Right lung (tissue), 5 donors: ENCODE data around the gene CLDN9. TPM values are rescaled to one million over a fixed set of nuclear protein-coding genes. Genes with fewer than 3 reads are reported as not detected.
"Not testable (repeated sequence)": the region's sequence is repeated elsewhere in the genome, so short reads cannot be mapped to it uniquely, and the experiment has no call there.

ENCODE experiments used
- DNase-seq, 2 donors: peaks; one replicate each; pipeline ENCODE4 v3.0.0-alpha.2; 2013
- polyA plus RNA-seq, 5 donors: library from polyadenylated mRNA; unstranded; fragments of 120-200 nt; gene quantifications; one replicate each; pipeline versions ENCODE4 v1.2.1 to v1.2.3, GENCODE V29; 2013; ENCODE audit warnings: inconsistent platforms in 1 of 5, low replicate concordance in 1 of 5; ENCODE audit not compliant: insufficient read length in 5 of 5, insufficient read depth in 1 of 5

CLDN9 gene
- polyA plus RNA-seq, 5 donors = 4.0 to 7.3 (median 6.3) TPM

DNA sequence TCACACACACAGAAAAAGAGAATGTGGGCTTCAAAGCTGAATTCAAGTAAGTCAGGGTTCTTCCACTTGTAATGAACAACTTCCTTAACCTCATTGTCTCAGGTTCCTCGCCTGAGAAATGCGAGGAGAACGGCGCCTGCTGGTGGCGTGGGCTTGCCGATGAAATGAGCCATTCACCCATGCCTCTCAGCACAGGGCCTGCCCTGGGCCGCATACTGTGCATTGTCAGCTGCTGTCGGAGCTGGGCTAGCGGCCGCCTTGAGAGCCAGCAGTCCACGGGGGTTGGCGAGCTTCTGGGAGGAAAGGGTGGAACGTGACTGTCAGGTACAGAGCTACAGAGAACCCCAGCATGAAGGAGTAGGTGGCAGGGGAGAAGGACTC lies 40.6 kb downstream of the CLDN9 start:
- DNase-seq = not testable (repeated sequence)

DNA sequence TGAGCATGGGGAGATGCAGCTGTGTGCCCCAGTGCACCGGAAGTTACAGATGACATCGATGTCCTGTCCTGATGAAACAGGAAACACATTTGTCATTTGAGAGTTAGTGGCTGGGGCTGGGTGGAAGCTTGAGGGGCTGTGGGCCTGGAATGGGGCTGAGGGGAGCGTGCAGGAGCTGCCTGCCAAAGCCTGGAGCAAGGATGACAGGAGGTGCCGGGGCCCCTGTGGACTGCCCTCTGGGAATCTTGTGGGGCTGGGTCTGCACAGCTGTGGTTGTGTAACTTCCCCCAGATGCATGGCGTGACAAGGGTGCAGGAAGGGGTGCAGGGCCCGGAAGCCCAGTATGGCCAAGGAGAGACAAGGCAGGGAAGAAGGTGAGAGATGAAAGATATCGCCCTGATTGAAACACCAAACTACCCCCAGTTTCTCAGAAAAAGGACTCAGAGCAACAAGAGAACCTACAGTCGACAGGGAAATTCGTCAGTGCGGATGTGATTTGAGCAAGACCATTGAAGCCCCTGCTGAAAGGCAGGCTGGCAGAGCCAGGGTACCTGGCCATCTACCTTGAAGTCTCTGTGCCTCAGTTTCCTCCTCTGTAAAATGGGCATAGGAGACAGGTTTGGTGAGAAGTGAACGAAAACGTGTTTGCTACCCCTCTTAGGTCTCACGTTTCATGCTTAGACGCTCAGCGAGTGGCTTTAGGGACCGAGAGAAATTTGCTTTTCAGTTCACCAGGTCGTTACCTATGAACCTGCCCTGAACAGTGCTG lies 42.4 kb downstream of the CLDN9 start:
- DNase-seq = no peak

- DNase-seq = not testable (repeated sequence)
These were observed 43.0 kb downstream of the CLDN9 start for GRCh38 chr16:3055734-3056115.

- no peak for DNase-seq
These were observed 43.8 kb downstream of the CLDN9 start for GRCh38 chr16:3056336-3057180.

- no peak for DNase-seq
These were observed 44.7 kb downstream of the CLDN9 start for GRCh38 chr16:3057181-3058138.

DNA sequence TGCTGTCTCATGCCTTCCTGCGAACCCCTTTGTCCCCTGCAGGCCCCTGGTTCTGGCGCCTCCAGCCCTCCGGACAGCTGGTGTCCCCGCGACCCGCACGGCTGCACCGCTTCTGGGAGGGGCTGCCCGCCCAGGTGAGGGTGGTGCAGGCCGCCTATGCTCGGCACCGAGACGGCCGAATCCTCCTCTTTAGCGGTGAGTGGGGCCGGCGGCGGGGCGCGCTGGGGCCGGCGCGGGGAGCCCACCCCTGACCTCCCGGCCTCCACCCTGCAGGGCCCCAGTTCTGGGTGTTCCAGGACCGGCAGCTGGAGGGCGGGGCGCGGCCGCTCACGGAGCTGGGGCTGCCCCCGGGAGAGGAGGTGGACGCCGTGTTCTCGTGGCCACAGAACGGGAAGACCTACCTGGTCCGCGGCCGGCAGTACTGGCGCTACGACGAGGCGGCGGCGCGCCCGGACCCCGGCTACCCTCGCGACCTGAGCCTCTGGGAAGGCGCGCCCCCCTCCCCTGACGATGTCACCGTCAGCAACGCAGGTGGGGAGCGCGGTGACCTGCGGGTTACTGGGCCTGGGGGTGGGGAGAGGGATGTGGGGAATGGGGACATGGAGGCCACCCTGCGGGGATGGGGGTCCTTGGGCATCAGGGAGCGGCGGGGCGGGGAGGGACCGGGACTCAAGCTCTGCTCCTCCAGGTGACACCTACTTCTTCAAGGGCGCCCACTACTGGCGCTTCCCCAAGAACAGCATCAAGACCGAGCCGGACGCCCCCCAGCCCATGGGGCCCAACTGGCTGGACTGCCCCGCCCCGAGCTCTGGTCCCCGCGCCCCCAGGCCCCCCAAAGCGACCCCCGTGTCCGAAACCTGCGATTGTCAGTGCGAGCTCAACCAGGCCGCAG lies 45.7 kb downstream of the CLDN9 start:
- no peak for DNase-seq

GRCh38 chr16:3059041-3059722 lies 46.5 kb downstream of the CLDN9 start:
- peak; percentile 90 to 92 for DNase-seq

- no peak for DNase-seq
These were observed 47.1 kb downstream of the CLDN9 start for GRCh38 chr16:3059723-3060242.

GRCh38 chr16:3060339-3061127 lies 47.8 kb downstream of the CLDN9 start:
- DNase-seq = no peak

GRCh38 chr16:3062553-3062952 lies 49.8 kb downstream of the CLDN9 start:
- no peak for DNase-seq

DNA sequence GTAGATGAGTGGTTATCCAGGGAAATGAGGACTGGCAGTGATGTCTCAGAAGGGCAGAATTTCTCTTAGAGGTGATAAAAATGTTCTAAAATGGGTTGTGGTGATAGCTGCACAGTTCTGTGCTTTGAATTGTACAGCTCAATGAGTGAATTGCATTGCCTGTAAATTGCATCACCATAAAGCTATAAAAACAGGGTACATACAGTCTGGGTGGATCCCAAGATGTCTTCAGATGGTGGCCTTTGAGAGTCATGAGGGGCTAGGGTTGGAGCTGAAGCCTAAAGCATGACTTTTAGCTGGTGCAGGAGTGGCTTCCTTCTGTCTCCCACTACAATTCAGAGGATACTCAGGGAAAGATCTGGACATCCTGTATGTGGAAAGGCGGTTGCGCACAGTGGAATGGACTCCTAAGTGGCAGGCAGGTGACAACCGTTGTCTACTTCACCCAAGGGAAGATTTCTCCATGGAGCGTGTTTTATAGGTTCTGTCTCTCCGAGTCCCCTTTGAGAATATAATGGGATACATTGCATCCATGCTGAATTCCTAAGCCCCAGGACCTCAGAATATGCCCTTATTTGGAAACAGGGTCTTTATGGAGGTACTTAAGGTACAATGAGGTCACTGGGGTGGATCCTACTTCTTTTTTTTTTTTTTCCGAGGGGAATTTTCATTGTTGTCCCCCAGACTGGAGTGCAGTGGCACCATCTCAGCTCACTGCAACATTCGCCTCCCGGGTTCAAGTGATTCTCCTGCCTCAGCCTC lies 51.1 kb downstream of the CLDN9 start:
- no peak for DNase-seq

Other genes starting within 250 kb of the CLDN9 start
- gene ELOB, start 235.6 kb upstream of the CLDN9 start, polyA plus RNA-seq = 100 to 1,000 TPM; 133 to 296 (median 161) TPM
- gene PRSS33, start 225.4 kb upstream of the CLDN9 start, polyA plus RNA-seq = under 1 TPM; 0.18 to 0.46 (median 0.22) TPM
- not detected for gene PRSS41, start 214.5 kb upstream of the CLDN9 start, polyA plus RNA-seq
- under 1 TPM in 3 of 5 donors, not detected in 2; 0.14 to 0.67 (median 0.23) TPM for gene PRSS21, start 195.7 kb upstream of the CLDN9 start, polyA plus RNA-seq
- gene ZG16B, start 182.6 kb upstream of the CLDN9 start, polyA plus RNA-seq = under 1 TPM; 0.49 to 0.76 (median 0.59) TPM
- 10 to 100 TPM; 10.1 to 18.0 (median 15.8) TPM for gene PRSS22, start 154.8 kb upstream of the CLDN9 start, polyA plus RNA-seq
- 10 to 100 TPM; 14.0 to 34.9 (median 19.8) TPM for gene FLYWCH2, start 129.7 kb upstream of the CLDN9 start, polyA plus RNA-seq
- 10 to 100 TPM; 14.7 to 41.5 (median 20.0) TPM for gene FLYWCH1, start 101.0 kb upstream of the CLDN9 start, polyA plus RNA-seq
- under 1 TPM; 0.16 to 0.87 (median 0.26) TPM for gene KREMEN2, start 48.6 kb upstream of the CLDN9 start, polyA plus RNA-seq
- 10 to 100 TPM; 12.0 to 18.5 (median 13.2) TPM for gene PAQR4, start 43.6 kb upstream of the CLDN9 start, polyA plus RNA-seq
- 10 to 100 TPM; 14.5 to 22.9 (median 15.4) TPM for gene PKMYT1, start 32.5 kb upstream of the CLDN9 start, polyA plus RNA-seq
- 100 to 1,000 TPM in 4 of 5 donors, 10 to 100 TPM in 1; 86.3 to 124 (median 118) TPM for gene CLDN6, start 5.3 kb downstream of the CLDN9 start, polyA plus RNA-seq
- gene TNFRSF12A, start 7.4 kb downstream of the CLDN9 start, polyA plus RNA-seq = 1 to 10 TPM; 2.7 to 6.8 (median 3.6) TPM
- gene HCFC1R1, start 11.0 kb downstream of the CLDN9 start, polyA plus RNA-seq = 10 to 100 TPM; 26.6 to 45.7 (median 34.8) TPM
- gene THOC6, start 11.1 kb downstream of the CLDN9 start, polyA plus RNA-seq = 10 to 100 TPM; 20.0 to 37.5 (median 27.2) TPM
- 1 to 10 TPM; 2.2 to 5.1 (median 2.6) TPM for gene BICDL2, start 24.0 kb downstream of the CLDN9 start, polyA plus RNA-seq
- gene MMP25, start 33.6 kb downstream of the CLDN9 start, polyA plus RNA-seq = 1 to 10 TPM; 1.4 to 3.4 (median 2.1) TPM
- 100 to 1,000 TPM in 1 of 5 donors, 10 to 100 TPM in 4; 39.7 to 103 (median 61.6) TPM for gene IL32, start 52.7 kb downstream of the CLDN9 start, polyA plus RNA-seq
- under 1 TPM in 2 of 5 donors, not detected in 3; 0.09 to 0.12 TPM for gene ZSCAN10, start 86.4 kb downstream of the CLDN9 start, polyA plus RNA-seq
- 10 to 100 TPM; 12.6 to 20.4 (median 14.8) TPM for gene ZNF205, start 99.7 kb downstream of the CLDN9 start, polyA plus RNA-seq
- 10 to 100 TPM; 10.5 to 18.5 (median 14.7) TPM for gene ZNF213, start 122.1 kb downstream of the CLDN9 start, polyA plus RNA-seq
- not detected for gene OR1F1, start 175.3 kb downstream of the CLDN9 start, polyA plus RNA-seq
- gene ZNF200, start 222.2 kb downstream of the CLDN9 start, polyA plus RNA-seq = 10 to 100 TPM; 11.3 to 15.4 (median 13.7) TPM
- under 1 TPM; 0.40 to 0.67 (median 0.47) TPM for gene MEFV, start 243.7 kb downstream of the CLDN9 start, polyA plus RNA-seq